MCF 10A (cell line): ENCODE measurements around the gene CFAP61. TPM values are rescaled to one million over a fixed set of nuclear protein-coding genes. Genes with fewer than 3 reads are reported as not detected.
A peak's percentile ranks its signal among the peaks of the same experiment; 100 is the strongest.

ENCODE experiments used
- BruUV-seq: library from RNA; stranded (reverse); fragments of 400-500 nt; replicated peaks from 2 replicates; lab custom pipeline; 2021; lab: Mats Ljungman, UMichigan
- CTCF ChIA-PET: fragments of 300-600 bp; sonication (Branson Sonifier 250); formaldehyde crosslinking; extraction: SDS; loops from one replicate; lab custom pipeline; 2021; ENCODE audit warnings: antibody characterized with exemption, inconsistent platforms; lab: Yijun Ruan, JAX
- POLR2A ChIA-PET: fragments of 300-600, 350-650 bp; sonication (Branson Sonifier 250); formaldehyde crosslinking; extraction: SDS; loops from one replicate; lab custom pipeline; 2020; ENCODE audit warnings: antibody characterized with exemption, inconsistent platforms; lab: Yijun Ruan, JAX
- DNase-seq: peaks from one replicate; pipeline ENCODE4 v3.0.0-alpha.2; 2018; ENCODE audit not compliant: unreplicated experiment
- H3K27ac Mint-ChIP-seq: one replicate; pipeline ENCODE4 v1.8.0; 2022; ENCODE audit warnings: mild to moderate bottlenecking, low read depth, mixed read lengths; ENCODE audit not compliant: unreplicated experiment
- H3K27me3 Mint-ChIP-seq: one replicate; pipeline ENCODE4 v1.8.0; 2022; ENCODE audit warnings: mixed read lengths; ENCODE audit not compliant: insufficient read depth, unreplicated experiment
- H3K36me3 Mint-ChIP-seq: one replicate; pipeline ENCODE4 v1.8.0; 2022; ENCODE audit warnings: mild to moderate bottlenecking, moderate library complexity, mixed read lengths; ENCODE audit not compliant: insufficient read depth, unreplicated experiment
- H3K4me1 Mint-ChIP-seq: one replicate; pipeline ENCODE4 v1.8.0; 2022; ENCODE audit warnings: mixed read lengths; ENCODE audit not compliant: insufficient read depth, unreplicated experiment
- H3K4me3 Mint-ChIP-seq: one replicate; pipeline ENCODE4 v1.8.0; 2022; ENCODE audit warnings: mild to moderate bottlenecking, moderate library complexity, mixed read lengths; ENCODE audit not compliant: unreplicated experiment
- H3K9me3 Mint-ChIP-seq: one replicate; pipeline ENCODE4 v1.8.0; 2022; ENCODE audit warnings: mixed read lengths; ENCODE audit not compliant: unreplicated experiment
- CTCF ChIP-seq: fragments of 200-600 bp; IDR thresholded peaks from one replicate; pipeline ENCODE4 v1.8.0; 2022; ENCODE audit warnings: antibody characterized with exemption, mild to moderate bottlenecking; ENCODE audit not compliant: unreplicated experiment
- intact Hi-C: fragments of 100-400 bp; cut with micrococcal nuclease; formaldehyde crosslinking; loops from 2 replicates; pipeline ENCODE4 v1.14.1; 2022
- total RNA-seq: library from RNA; stranded (reverse); gene quantifications from 2 replicates; pipeline ENCODE4 v1.2.3, GENCODE V29; 2022

The CFAP61 gene
- total RNA-seq, 1 experiment from 2014 or later = 1.5 TPM

- BruUV-seq = no TSS peak
- Mint-ChIP-seq H3K27ac (no peak overlapping the region), H3K4me1 (peaks cover 3% of the 10 kb centered on the region), H3K9me3 (no peaks in the 10 kb centered on the region), H3K36me3 (no peaks in the 10 kb centered on the region), H3K4me3 (no peak overlapping the region), H3K27me3 (no peaks in the 10 kb centered on the region)
- intact Hi-C loops = no loop called here
- TF ChIP-seq CTCF = no peak
- ChIA-PET CTCF (interaction anchor here (0.5 to 1.1 kb wide), 4 partner anchors 11 to 273 kb away, joined by 3 read pairs; no protein-coding TSS in a partner anchor), POLR2A (interaction anchor here (0.6 kb wide), 1 partner anchor 20 kb away, joined by 3 read pairs; no protein-coding TSS in a partner anchor)
- no peak for DNase-seq
Observed at GRCh38 chr20:20322912-20323311, 270.6 kb downstream of the CFAP61 start.

- Mint-ChIP-seq H3K4me3 (no peak overlapping the region), H3K36me3 (peaks cover 4% of the 10 kb centered on the region), H3K27me3 (no peaks in the 10 kb centered on the region), H3K4me1 (peaks cover 6% of the 10 kb centered on the region), H3K27ac (no peak overlapping the region), H3K9me3 (no peaks in the 10 kb centered on the region)
- CTCF ChIA-PET = interaction anchor here (0.6 kb wide), 1 partner anchor 110 kb away, joined by 3 read pairs; no protein-coding TSS in a partner anchor
- POLR2A ChIA-PET = interaction anchor here (1.0 kb wide), 2 partner anchors 14 to 115 kb away, joined by 3 read pairs; no protein-coding TSS in a partner anchor
- intact Hi-C loops = no loop called here
- DNase-seq = peak; percentile 31
- no TSS peak for BruUV-seq
- TF ChIP-seq CTCF = no peak
Observed at GRCh38 chr20:20327746-20328145, 275.4 kb downstream of the CFAP61 start.

- H3K4me3 Mint-ChIP-seq = no peak overlapping the region
- CTCF ChIA-PET = interaction anchor here (0.7 to 1.2 kb wide), 2 partner anchors 10 to 240 kb away, joined by 3 read pairs; no protein-coding TSS in a partner anchor
- no peak overlapping the region for H3K27ac Mint-ChIP-seq
- TF ChIP-seq CTCF = no peak
- H3K36me3 Mint-ChIP-seq = peaks cover 6% of the 10 kb centered on the region
- POLR2A ChIA-PET = interaction anchor here (0.6 kb wide), 1 partner anchor 12 kb away, joined by 3 read pairs; no protein-coding TSS in a partner anchor
- no peaks in the 10 kb centered on the region for H3K27me3 Mint-ChIP-seq
- H3K4me1 Mint-ChIP-seq = peaks cover 6% of the 10 kb centered on the region
- no peaks in the 10 kb centered on the region for H3K9me3 Mint-ChIP-seq
- intact Hi-C loops = no loop called here
- no TSS peak for BruUV-seq
- no peak for DNase-seq
Observed at GRCh38 chr20:20329564-20329963, 277.2 kb downstream of the CFAP61 start.

- ChIA-PET POLR2A (interaction anchor here (1.0 kb wide), 1 partner anchor 16 kb away, joined by 3 read pairs; no protein-coding TSS in a partner anchor), CTCF (no interaction called here)
- BruUV-seq = no TSS peak
- H3K4me3 Mint-ChIP-seq = no peak overlapping the region
- H3K36me3 Mint-ChIP-seq = peaks cover 6% of the 10 kb centered on the region
- TF ChIP-seq CTCF = no peak
- peaks cover 6% of the 10 kb centered on the region for H3K4me1 Mint-ChIP-seq
- no peak overlapping the region for H3K27ac Mint-ChIP-seq
- no peaks in the 10 kb centered on the region for H3K27me3 Mint-ChIP-seq
- H3K9me3 Mint-ChIP-seq = no peaks in the 10 kb centered on the region
- intact Hi-C loops = no loop called here
- DNase-seq = no peak
Observed at GRCh38 chr20:20331156-20331555, 278.8 kb downstream of the CFAP61 start.
